ENCODE results near the gene MYRIP. TPM values are rescaled to one million over a fixed set of nuclear protein-coding genes. Genes with fewer than 3 reads are reported as not detected.

The MYRIP gene
- total and polyA plus RNA-seq, 2 experiments from 2014 or later = 1.5 to 1.8 TPM

DNA sequence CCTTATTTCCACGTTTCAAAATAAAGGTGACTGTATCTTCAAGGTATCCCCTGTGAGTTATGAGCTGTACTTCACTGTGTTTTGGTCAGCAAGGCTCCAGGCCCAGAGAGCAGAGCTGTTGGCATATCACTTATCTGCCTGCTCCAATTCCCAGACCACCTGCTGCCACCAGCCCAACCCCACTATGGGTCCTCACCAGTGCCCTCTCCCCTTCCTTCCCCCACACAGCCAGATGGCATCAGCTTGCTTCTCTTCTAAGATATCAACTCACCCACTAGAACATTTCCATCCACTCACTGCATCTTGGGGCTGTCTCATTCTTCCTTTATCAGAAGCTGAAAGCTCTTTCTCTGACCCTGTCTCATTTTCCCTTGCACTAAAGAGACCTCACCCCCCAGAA is 363.2 kb downstream of the MYRIP start:
- Histone ChIP-seq H4K20me1 (replicated peaks; ENCODE audit: insufficient read depth) (no peaks in the 10 kb centered on the region), H3F3A (replicated peaks; ENCODE audit: low read depth) (no peaks in the 10 kb centered on the region), H3K79me2 (replicated peaks; ENCODE audit: insufficient read depth) (no peaks in the 10 kb centered on the region), H3K27ac (ENCODE audit: low read depth) (no peak overlapping the region), H3K27me3 (ENCODE audit: insufficient read depth) (no peaks in the 10 kb centered on the region), H3K4me2 (no peak overlapping the region), H2AFZ (no peak overlapping the region), H3K4me3 (no peak overlapping the region), H3K4me1 (ENCODE audit: insufficient read depth) (no peaks in the 10 kb centered on the region; the same call in 1 of the 2 replicates), H3K9me2 (ENCODE audit: insufficient read depth) (peaks cover 11% of the 10 kb centered on the region; the same call in 1 of the 2 replicates), H3K36me3 (ENCODE audit: insufficient read depth) (no peaks in the 10 kb centered on the region)
- Mint-ChIP-seq H3K36me3 (ENCODE audit: low read depth) (no peaks in the 10 kb centered on the region), H3K4me1 (peaks cover 4% of the 10 kb centered on the region; the same call in 2 of the 3 replicates), H3K4me3 (no peak overlapping the region), H3K27ac (no peak overlapping the region), H3K9me3 (no peaks in the 10 kb centered on the region), H3K27me3 (ENCODE audit: insufficient read depth, low read depth, poor library complexity) (no peaks in the 10 kb centered on the region)
- no peak for ATAC-seq
- DNase-seq (ENCODE audit: low spot score) = no peak
- TF ChIP-seq EZH2 (IDR thresholded peaks at IDR 0.05; ENCODE audit: low read depth, unreplicated experiment) (no peak), ZNF331 (CRISPR knock-in tag; IDR thresholded peaks at IDR 0.05; ENCODE audit: low read depth) (no peak), CREB1 (CRISPR knock-in tag; IDR thresholded peaks at IDR 0.05; ENCODE audit: low read depth) (no peak), POLR2AphosphoS5 (IDR thresholded peaks at IDR 0.05; ENCODE audit: low read depth) (no peak), NANOG (IDR thresholded peaks at IDR 0.05; ENCODE audit: borderline replicate concordance) (no peak), EZH2phosphoT487 (IDR thresholded peaks at IDR 0.05; ENCODE audit: unreplicated experiment) (no peak), STAT1 (IDR thresholded peaks at IDR 0.05; ENCODE audit: unreplicated experiment) (no peak), ZNF114 (CRISPR knock-in tag; IDR thresholded peaks at IDR 0.05) (no peak), JUNB (IDR thresholded peaks at IDR 0.05; ENCODE audit: unreplicated experiment) (no peak)
- TF ChIP-seq, protein P1, sequence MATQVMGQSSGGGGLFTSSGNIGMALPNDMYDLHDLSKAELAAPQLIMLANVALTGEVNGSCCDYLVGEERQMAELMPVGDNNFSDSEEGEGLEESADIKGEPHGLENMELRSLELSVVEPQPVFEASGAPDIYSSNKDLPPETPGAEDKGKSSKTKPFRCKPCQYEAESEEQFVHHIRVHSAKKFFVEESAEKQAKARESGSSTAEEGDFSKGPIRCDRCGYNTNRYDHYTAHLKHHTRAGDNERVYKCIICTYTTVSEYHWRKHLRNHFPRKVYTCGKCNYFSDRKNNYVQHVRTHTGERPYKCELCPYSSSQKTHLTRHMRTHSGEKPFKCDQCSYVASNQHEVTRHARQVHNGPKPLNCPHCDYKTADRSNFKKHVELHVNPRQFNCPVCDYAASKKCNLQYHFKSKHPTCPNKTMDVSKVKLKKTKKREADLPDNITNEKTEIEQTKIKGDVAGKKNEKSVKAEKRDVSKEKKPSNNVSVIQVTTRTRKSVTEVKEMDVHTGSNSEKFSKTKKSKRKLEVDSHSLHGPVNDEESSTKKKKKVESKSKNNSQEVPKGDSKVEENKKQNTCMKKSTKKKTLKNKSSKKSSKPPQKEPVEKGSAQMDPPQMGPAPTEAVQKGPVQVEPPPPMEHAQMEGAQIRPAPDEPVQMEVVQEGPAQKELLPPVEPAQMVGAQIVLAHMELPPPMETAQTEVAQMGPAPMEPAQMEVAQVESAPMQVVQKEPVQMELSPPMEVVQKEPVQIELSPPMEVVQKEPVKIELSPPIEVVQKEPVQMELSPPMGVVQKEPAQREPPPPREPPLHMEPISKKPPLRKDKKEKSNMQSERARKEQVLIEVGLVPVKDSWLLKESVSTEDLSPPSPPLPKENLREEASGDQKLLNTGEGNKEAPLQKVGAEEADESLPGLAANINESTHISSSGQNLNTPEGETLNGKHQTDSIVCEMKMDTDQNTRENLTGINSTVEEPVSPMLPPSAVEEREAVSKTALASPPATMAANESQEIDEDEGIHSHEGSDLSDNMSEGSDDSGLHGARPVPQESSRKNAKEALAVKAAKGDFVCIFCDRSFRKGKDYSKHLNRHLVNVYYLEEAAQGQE (IDR thresholded peaks at IDR 0.05; ENCODE audit: unreplicated experiment) = no peak
- TF ChIP-seq, protein P2, sequence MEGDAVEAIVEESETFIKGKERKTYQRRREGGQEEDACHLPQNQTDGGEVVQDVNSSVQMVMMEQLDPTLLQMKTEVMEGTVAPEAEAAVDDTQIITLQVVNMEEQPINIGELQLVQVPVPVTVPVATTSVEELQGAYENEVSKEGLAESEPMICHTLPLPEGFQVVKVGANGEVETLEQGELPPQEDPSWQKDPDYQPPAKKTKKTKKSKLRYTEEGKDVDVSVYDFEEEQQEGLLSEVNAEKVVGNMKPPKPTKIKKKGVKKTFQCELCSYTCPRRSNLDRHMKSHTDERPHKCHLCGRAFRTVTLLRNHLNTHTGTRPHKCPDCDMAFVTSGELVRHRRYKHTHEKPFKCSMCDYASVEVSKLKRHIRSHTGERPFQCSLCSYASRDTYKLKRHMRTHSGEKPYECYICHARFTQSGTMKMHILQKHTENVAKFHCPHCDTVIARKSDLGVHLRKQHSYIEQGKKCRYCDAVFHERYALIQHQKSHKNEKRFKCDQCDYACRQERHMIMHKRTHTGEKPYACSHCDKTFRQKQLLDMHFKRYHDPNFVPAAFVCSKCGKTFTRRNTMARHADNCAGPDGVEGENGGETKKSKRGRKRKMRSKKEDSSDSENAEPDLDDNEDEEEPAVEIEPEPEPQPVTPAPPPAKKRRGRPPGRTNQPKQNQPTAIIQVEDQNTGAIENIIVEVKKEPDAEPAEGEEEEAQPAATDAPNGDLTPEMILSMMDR (conservative IDR thresholded peaks at IDR 0.05; ENCODE audit: low read depth in 2 of 2) = no peak
- TF ChIP-seq, protein P3, sequence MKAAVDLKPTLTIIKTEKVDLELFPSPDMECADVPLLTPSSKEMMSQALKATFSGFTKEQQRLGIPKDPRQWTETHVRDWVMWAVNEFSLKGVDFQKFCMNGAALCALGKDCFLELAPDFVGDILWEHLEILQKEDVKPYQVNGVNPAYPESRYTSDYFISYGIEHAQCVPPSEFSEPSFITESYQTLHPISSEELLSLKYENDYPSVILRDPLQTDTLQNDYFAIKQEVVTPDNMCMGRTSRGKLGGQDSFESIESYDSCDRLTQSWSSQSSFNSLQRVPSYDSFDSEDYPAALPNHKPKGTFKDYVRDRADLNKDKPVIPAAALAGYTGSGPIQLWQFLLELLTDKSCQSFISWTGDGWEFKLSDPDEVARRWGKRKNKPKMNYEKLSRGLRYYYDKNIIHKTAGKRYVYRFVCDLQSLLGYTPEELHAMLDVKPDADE (IDR thresholded peaks at IDR 0.05) = no peak
- TF ChIP-seq, protein P4, sequence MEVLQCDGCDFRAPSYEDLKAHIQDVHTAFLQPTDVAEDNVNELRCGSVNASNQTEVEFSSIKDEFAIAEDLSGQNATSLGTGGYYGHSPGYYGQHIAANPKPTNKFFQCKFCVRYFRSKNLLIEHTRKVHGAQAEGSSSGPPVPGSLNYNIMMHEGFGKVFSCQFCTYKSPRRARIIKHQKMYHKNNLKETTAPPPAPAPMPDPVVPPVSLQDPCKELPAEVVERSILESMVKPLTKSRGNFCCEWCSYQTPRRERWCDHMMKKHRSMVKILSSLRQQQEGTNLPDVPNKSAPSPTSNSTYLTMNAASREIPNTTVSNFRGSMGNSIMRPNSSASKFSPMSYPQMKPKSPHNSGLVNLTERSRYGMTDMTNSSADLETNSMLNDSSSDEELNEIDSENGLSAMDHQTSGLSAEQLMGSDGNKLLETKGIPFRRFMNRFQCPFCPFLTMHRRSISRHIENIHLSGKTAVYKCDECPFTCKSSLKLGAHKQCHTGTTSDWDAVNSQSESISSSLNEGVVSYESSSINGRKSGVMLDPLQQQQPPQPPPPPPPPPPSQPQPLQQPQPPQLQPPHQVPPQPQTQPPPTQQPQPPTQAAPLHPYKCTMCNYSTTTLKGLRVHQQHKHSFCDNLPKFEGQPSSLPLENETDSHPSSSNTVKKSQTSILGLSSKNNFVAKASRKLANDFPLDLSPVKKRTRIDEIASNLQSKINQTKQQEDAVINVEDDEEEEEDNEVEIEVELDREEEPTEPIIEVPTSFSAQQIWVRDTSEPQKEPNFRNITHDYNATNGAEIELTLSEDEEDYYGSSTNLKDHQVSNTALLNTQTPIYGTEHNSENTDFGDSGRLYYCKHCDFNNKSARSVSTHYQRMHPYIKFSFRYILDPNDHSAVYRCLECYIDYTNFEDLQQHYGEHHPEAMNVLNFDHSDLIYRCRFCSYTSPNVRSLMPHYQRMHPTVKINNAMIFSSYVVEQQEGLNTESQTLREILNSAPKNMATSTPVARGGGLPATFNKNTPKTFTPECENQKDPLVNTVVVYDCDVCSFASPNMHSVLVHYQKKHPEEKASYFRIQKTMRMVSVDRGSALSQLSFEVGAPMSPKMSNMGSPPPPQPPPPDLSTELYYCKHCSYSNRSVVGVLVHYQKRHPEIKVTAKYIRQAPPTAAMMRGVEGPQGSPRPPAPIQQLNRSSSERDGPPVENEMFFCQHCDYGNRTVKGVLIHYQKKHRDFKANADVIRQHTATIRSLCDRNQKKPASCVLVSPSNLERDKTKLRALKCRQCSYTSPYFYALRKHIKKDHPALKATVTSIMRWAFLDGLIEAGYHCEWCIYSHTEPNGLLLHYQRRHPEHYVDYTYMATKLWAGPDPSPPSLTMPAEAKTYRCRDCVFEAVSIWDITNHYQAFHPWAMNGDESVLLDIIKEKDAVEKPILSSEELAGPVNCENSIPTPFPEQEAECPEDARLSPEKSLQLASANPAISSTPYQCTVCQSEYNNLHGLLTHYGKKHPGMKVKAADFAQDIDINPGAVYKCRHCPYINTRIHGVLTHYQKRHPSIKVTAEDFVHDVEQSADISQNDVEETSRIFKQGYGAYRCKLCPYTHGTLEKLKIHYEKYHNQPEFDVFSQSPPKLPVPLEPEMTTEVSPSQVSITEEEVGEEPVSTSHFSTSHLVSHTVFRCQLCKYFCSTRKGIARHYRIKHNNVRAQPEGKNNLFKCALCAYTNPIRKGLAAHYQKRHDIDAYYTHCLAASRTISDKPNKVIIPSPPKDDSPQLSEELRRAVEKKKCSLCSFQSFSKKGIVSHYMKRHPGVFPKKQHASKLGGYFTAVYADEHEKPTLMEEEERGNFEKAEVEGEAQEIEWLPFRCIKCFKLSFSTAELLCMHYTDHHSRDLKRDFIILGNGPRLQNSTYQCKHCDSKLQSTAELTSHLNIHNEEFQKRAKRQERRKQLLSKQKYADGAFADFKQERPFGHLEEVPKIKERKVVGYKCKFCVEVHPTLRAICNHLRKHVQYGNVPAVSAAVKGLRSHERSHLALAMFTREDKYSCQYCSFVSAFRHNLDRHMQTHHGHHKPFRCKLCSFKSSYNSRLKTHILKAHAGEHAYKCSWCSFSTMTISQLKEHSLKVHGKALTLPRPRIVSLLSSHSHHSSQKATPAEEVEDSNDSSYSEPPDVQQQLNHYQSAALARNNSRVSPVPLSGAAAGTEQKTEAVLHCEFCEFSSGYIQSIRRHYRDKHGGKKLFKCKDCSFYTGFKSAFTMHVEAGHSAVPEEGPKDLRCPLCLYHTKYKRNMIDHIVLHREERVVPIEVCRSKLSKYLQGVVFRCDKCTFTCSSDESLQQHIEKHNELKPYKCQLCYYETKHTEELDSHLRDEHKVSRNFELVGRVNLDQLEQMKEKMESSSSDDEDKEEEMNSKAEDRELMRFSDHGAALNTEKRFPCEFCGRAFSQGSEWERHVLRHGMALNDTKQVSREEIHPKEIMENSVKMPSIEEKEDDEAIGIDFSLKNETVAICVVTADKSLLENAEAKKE (CRISPR knock-in tag; IDR thresholded peaks at IDR 0.05) = no peak
